SJSA1 (cell line): Measurements from ENCODE around the gene OR6V1. TPM values are rescaled to one million over a fixed set of nuclear protein-coding genes. Genes with fewer than 3 reads are reported as not detected.

Source experiments
- DNase-seq, 2 experiments: peaks; one replicate each; pipeline ENCODE4 v3.0.0-alpha.2; 2015 to 2020; ENCODE audit warnings: low spot score in 2 of 2, low read depth in 1 of 2
- H3K27ac ChIP-seq: fragments of 250-450 bp; sonication (Bioruptor Pico); 2 replicates; pipeline ENCODE4 v1.5.1; 2020; ENCODE audit warnings: mild to moderate bottlenecking, moderate library complexity
- H3K27me3 ChIP-seq: fragments of 250-450 bp; sonication (Bioruptor Pico); replicated peaks from 2 replicates; pipeline ENCODE4 v1.5.1; 2020; ENCODE audit warnings: mild to moderate bottlenecking, moderate library complexity
- H3K36me3 ChIP-seq: fragments of 250-450 bp; sonication (Bioruptor Pico); 2 replicates; pipeline ENCODE4 v1.5.1; 2020; ENCODE audit warnings: mild to moderate bottlenecking
- H3K4me1 ChIP-seq: fragments of 250-450 bp; sonication (Bioruptor Pico); replicated peaks from 2 replicates; pipeline ENCODE4 v1.6.1; 2021; ENCODE audit warnings: mild to moderate bottlenecking
- H3K4me3 ChIP-seq: fragments of 250-450 bp; sonication (Bioruptor Pico); 2 replicates; pipeline ENCODE4 v1.5.1; 2020; ENCODE audit warnings: mild to moderate bottlenecking
- H3K9me3 ChIP-seq: fragments of 250-450 bp; sonication (Bioruptor Pico); replicated peaks from 2 replicates; pipeline ENCODE4 v1.5.1; 2020; ENCODE audit warnings: mild to moderate bottlenecking
- total RNA-seq: library from RNA; depleted of rRNA; stranded (reverse); fragments of >200 nt; shearing (Covaris generic); gene quantifications from 2 replicates; pipeline ENCODE4 v1.2.3, GENCODE V29; 2014

The OR6V1 gene
- total RNA-seq, 1 experiment from 2014 or later: not detected

DNA sequence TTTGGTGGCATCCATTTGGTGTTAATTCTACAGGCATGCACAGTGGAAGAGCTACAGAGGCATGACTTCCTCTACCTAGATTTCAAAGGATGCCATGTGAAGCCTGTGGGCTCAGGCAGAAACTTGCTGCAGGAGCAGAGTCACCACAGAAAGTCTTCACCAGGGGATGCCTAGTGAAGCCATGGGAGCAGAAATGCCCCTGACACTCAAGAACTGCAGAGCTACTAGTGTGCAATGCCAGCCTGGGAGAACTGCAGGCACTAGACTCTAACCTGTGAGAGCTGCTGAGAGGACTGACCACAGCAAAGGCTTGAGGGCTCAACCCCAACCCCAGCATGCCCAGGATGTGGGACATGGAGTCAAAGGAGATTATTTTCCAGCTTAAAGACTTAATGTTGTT is 29.1 kb upstream of the OR6V1 start:
- Histone ChIP-seq H3K9me3 (0 out of 2 replicates have a peak, but pooled peaks cover 3% of the 10 kb centered on the region), H3K27ac (no peak overlapping the region), H3K4me1 (peaks cover 56% of the 10 kb centered on the region), H3K27me3 (no peaks in the 10 kb centered on the region), H3K4me3 (no peak overlapping the region), H3K36me3 (no peaks in the 10 kb centered on the region)
- DNase-seq: no peak

DNA sequence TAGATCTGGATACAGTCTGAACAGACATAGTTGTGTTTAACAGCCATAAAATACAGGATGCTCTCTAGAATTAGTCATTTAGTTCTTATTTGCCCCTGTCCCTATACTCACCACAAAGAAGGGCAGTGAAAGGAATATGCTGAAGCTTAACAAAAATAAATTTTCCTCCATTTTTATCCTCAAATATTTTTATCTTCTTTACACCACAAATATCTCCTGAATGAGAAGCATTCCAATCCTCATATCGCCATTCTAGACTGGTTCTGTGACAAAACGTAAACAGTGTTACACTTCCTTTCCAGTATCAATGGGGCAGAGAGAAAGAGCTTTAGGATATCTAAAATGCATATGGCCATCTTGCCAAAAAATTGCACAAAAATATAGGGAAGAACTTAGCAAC is 26.8 kb upstream of the OR6V1 start:
- peak overlapping the region; percentile 88 for H3K27ac ChIP-seq
- H3K9me3 ChIP-seq: 0 out of 2 replicates have a peak, but pooled peaks cover 6% of the 10 kb centered on the region
- H3K4me3 ChIP-seq: no peak overlapping the region
- no peaks in the 10 kb centered on the region for H3K27me3 ChIP-seq
- H3K36me3 ChIP-seq: no peaks in the 10 kb centered on the region
- peaks cover 40% of the 10 kb centered on the region for H3K4me1 ChIP-seq
- peak in 1 of 2 experiments; percentile 78 for DNase-seq

DNA sequence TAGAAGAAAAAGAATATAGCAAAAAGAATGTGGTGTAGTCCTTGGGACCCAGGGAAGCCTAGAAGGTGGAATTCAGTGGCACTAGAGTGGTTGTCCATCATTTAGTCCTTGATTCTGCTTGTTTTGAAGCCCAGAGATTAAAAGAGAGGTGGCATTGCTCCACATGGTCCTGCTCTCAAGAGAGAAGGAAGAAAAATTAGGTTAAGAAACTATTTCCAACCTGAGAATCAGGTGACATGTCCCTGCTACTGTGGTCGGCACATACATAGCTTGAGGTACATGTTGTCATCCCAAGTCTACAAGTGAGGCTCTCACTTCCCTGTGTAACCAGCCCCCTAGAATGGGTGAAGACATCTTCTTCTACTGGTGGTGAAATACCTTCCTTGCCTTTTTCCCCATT is 25.1 kb upstream of the OR6V1 start, which contains the start of gene OR9A2:
Gene OR9A2 (minus strand): TSS at position 101 of the 400 bp plus-strand sequence. CDS start 0 bp downstream, at position 101.
- H3K36me3 ChIP-seq: no peaks in the 10 kb centered on the region
- H3K27me3 ChIP-seq: no peaks in the 10 kb centered on the region
- H3K4me3 ChIP-seq: no peak within 1 kb of the TSS
- peaks cover 40% of the 10 kb centered on the region for H3K4me1 ChIP-seq
- DNase-seq: no peak
- H3K27ac ChIP-seq: peak within 1 kb of the TSS; percentile 88
- 0 out of 2 replicates have a peak, but pooled peaks cover 6% of the 10 kb centered on the region for H3K9me3 ChIP-seq

DNA sequence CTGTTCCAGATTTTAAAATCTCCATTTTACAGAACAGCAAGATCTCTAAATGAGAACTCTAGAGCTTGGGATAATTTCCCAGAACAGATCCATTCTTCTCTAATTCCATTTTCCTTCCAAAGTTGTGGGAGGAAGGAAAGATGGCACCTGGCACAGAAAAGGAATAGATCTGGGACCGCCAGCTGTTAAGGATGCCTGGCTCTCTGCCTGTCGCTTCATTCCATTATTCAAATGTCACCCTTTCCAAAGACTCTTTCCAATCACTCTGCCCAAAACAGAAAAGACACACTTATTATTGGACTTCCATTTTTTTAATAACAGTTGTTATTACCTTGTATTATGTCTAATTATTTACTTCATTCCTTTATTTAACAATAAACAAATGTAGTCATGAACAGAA is 24.5 kb upstream of the OR6V1 start:
- Histone ChIP-seq H3K4me3 (no peak overlapping the region), H3K27me3 (no peaks in the 10 kb centered on the region), H3K27ac (peak overlapping the region; percentile 88), H3K4me1 (peaks cover 40% of the 10 kb centered on the region), H3K9me3 (0 out of 2 replicates have a peak, but pooled peaks cover 6% of the 10 kb centered on the region), H3K36me3 (no peaks in the 10 kb centered on the region)
- peak in 1 of 2 experiments; percentile 67 for DNase-seq

DNA sequence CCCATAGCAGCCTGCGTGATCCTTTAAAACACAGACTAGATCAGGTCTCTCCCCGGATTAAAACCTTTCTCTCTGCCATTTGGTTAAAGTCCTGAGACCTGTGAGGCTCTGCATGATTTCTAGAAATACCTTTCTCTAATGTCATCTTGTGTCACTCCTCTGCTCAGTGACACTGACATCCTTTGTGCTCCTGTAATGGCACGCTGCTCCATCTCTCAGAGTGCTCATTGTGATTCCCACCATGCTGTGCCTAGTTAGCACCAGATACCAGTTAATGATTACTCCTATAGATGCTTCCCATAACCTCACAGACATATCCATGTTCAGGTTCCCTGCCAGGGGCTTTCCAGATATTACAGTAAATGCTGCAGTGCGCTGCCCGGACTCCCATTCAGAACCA is 13.5 kb upstream of the OR6V1 start:
- no peaks in the 10 kb centered on the region for H3K27me3 ChIP-seq
- no peaks in the 10 kb centered on the region for H3K36me3 ChIP-seq
- H3K9me3 ChIP-seq: peaks cover 4% of the 10 kb centered on the region; the same call in 1 of the 2 replicates
- H3K4me3 ChIP-seq: no peak overlapping the region
- H3K4me1 ChIP-seq: peaks cover 36% of the 10 kb centered on the region
- DNase-seq: no peak
- no peak overlapping the region for H3K27ac ChIP-seq

DNA sequence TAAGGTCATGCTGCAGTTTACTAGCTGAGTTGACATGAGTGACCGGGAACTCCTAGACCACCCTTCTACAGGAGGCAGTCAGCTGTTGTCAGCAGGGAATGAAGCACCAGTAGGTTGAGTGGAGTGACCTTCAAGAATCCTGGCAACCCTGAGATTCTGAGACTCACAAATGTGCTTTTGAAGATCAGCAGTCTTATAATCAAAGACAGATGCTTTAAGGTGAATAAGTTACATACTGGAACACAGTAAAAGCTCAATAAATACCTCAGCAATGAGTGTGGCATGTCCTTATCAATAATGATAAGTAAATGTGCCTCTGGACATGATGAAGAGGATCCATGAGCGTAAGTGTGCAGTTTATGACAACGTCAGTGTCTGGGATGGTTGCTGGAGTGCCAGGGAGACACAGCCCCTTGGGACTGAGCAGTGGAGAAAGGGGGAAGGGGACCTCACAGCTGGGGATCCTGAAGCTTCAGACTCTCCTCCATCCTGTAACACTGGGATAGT is 11.9 kb upstream of the OR6V1 start:
- no peaks in the 10 kb centered on the region for H3K27me3 ChIP-seq
- DNase-seq: no peak

DNA sequence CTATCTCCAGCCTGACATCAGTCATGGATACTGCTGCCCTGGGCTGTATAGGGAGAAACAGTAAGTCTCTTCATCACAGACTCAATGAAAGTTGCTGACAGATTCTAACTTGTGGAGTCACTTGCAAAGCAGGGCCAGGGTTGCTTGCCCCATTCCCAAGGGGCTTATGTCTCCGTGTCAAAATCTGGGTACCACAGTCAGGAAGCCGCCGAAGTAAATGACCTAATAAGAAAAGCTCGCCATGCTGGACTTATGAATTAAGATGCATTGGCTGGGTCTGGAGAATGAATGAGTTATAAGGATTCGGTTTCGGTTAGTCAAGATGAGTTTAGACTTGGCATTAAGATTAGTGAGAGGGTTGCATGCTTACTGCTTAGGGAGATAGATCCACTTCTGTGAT is 10.8 kb upstream of the OR6V1 start:
- no peaks in the 10 kb centered on the region for H3K27me3 ChIP-seq
- H3K36me3 ChIP-seq: no peaks in the 10 kb centered on the region
- H3K4me1 ChIP-seq: peaks cover 56% of the 10 kb centered on the region
- peak overlapping the region; percentile 97 for H3K27ac ChIP-seq
- DNase-seq: no peak
- no peak overlapping the region for H3K4me3 ChIP-seq
- H3K9me3 ChIP-seq: no peaks in the 10 kb centered on the region

More for the DNA sequence above, 11.9 kb upstream of the OR6V1 start:
- H3K4me1 ChIP-seq: peaks cover 45% of the 10 kb centered on the region
- H3K27ac ChIP-seq: no peak overlapping the region
- no peaks in the 10 kb centered on the region for H3K9me3 ChIP-seq
- no peaks in the 10 kb centered on the region for H3K36me3 ChIP-seq
- H3K4me3 ChIP-seq: no peak overlapping the region

DNA sequence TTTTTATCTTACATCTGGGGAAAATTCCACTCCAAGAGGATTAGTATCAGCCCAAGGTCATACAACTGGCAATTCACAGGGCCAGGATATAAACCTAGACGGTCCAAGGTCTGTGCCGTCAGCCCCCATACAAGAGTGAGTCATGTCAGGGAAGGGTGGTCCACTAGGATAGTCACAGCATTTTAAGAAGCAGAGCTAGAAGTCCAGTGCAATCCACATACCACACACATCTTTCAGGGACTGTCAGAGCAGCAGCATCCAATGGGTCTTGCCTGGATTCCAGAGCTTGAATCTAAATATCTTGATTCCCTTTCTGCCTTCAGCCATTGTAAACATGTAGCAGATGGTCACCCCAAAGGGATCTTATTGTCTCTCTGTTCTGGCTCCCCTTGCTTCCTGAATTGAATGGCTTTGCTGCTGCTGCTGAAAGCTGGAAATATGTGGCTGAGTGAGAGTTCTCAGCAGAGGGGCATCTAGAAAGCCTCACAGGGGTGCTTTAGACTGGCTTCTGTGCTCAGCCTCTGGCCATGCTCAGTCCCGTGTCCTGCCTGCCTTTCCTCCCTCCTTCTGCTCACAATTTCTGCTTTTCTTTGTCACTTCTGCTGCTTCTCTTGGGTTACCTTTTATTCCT is 9.9 kb upstream of the OR6V1 start:
- Histone ChIP-seq H3K27me3 (no peaks in the 10 kb centered on the region), H3K27ac (peak overlapping the region; percentile 97), H3K4me3 (no peak overlapping the region), H3K36me3 (no peaks in the 10 kb centered on the region), H3K4me1 (peaks cover 60% of the 10 kb centered on the region), H3K9me3 (no peaks in the 10 kb centered on the region)
- peak; percentile 90 to 92 for DNase-seq

DNA sequence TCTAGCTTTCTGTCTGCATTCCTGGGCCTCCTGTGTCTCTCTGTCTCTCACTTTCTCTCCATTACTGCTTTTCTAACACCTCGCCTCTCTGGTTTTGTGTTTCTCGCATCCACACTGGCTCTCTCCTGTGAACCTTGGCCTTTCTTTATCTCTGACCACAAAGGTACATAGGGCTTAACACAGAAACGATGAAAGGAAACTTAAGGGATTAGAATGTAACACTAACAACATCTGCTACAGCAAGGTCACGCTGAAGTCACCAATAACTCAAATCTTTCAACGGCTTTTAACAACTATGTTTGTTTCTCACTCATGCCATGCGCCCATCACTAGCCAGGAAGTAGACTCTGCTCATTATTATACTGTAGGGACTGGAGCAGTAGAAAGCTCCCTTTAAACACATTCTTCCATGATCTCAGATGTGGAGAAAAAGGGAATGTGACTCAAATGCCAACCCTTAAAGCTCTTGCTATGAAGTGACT is 9.3 kb upstream of the OR6V1 start:
- no peaks in the 10 kb centered on the region for H3K36me3 ChIP-seq
- H3K27ac ChIP-seq: peak overlapping the region; percentile 97
- H3K4me3 ChIP-seq: no peak overlapping the region
- peaks cover 60% of the 10 kb centered on the region for H3K4me1 ChIP-seq
- no peaks in the 10 kb centered on the region for H3K27me3 ChIP-seq
- no peaks in the 10 kb centered on the region for H3K9me3 ChIP-seq
- DNase-seq: peak; percentile 51 to 78

DNA sequence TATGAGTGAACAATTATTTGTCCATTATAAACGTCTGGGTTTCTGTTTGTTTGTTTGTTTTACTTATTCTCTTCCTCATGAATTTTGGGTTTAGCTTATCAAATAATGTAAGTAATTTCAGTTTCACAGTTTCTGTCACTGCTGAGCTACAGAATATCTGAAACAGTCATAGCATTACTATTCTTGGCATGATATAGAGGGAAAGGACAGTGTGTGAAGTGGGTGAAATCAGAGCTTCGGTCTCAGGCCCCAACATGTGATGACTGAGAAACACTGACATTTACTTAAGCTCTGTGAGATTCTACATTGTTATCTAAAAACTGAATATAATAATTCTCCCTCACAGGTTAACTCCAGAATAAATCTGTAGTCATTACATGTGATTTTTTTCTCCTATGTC is 8.8 kb upstream of the OR6V1 start:
- Histone ChIP-seq H3K27me3 (no peaks in the 10 kb centered on the region), H3K36me3 (no peaks in the 10 kb centered on the region), H3K27ac (peak overlapping the region; percentile 97), H3K4me1 (peaks cover 60% of the 10 kb centered on the region), H3K9me3 (no peaks in the 10 kb centered on the region), H3K4me3 (no peak overlapping the region)
- no peak for DNase-seq

DNA sequence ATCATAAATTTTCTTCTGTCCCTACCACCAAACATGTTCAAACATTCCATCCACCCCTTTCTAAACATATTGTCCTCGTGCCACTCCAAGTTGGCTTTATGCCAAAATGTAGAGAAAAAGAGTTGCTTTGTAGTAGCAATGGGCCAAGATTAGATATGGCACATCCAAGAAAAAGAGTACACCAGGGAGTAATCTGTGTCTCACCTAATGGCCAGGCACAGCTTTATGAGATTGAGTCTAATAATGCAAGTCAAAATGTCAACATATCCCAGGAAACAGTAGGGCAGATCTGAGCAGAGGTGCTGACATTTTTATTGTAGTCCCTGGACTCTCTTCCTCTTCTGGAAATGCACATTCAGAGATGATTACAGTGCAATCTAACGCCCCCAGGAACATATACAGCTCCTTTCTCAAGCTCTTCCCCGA is 5.7 kb upstream of the OR6V1 start:
- Histone ChIP-seq H3K27ac (no peak overlapping the region), H3K9me3 (no peaks in the 10 kb centered on the region), H3K36me3 (no peaks in the 10 kb centered on the region), H3K4me1 (peaks cover 66% of the 10 kb centered on the region), H3K27me3 (no peaks in the 10 kb centered on the region), H3K4me3 (no peak overlapping the region)
- DNase-seq: no peak

DNA sequence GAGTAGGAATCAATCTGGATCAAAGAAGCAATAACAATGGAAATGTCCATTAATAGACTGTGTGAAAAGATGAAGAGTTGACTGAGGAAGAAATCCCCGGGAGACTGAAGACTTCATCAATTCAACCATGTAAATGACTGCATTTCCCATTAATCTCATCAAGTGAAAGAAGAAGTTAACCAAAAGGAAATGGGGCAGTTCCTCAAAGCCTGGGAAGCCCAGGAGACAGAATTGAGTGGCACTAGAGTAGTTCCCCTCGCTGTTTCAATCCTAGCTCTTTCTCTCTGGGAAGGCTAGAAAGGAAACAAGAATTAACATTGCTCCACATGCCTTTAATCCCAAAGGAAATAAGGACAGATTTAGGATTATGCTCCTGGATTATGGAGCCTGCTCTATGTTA is 4.8 kb upstream of the OR6V1 start:
- no peak overlapping the region for H3K27ac ChIP-seq
- no peak for DNase-seq

DNA sequence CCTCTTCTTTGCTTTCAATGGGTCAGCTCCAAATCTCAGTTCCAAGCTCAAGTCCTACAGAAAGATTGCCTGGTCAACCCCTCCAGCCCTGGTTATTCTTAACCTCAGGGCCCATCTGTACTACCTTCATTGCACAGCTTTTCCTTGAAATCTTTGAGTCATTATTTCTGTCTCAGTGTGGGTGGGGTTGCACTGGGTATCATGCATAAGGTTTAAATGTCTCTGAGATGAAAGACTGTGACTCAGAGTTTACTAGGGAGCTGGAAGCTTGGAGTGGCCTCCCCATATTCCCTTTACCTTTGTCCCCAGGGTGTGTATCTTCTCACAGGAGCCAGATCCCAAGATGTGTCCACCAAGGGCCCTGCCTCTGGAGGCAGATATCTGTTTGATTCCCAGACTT is 3.3 kb upstream of the OR6V1 start:
- no peaks in the 10 kb centered on the region for H3K36me3 ChIP-seq
- H3K27ac ChIP-seq: peak overlapping the region; percentile 65
- H3K4me1 ChIP-seq: peaks cover 42% of the 10 kb centered on the region
- no peaks in the 10 kb centered on the region for H3K27me3 ChIP-seq
- peak in 1 of 2 experiments; percentile 38 for DNase-seq
- H3K4me3 ChIP-seq: no peak overlapping the region
- H3K9me3 ChIP-seq: no peaks in the 10 kb centered on the region

More for the DNA sequence above, 4.8 kb upstream of the OR6V1 start:
- no peaks in the 10 kb centered on the region for H3K27me3 ChIP-seq
- H3K36me3 ChIP-seq: no peaks in the 10 kb centered on the region
- H3K4me3 ChIP-seq: no peak overlapping the region
- H3K4me1 ChIP-seq: peaks cover 57% of the 10 kb centered on the region
- no peaks in the 10 kb centered on the region for H3K9me3 ChIP-seq

DNA sequence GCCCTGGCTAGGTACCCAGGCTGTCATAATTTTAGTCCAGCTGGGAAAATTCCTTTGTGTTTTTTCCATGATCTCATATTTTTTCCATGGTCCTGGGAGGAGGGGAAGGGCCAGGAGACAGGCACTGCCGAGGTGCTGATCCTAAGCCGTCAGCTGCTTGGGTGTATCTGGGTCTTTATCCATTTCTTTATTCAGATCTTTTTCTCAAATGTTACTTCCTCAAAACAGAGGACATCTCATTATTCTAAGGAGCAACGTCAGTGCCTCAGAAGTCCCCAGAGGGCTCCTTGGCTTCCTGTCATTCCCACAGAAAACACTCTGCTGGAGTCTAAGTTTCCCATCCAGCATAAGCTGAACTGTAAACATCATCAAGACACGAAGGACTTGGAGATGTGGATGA is 2.8 kb upstream of the OR6V1 start:
- H3K27me3 ChIP-seq: no peaks in the 10 kb centered on the region
- no peak overlapping the region for H3K4me3 ChIP-seq
- peak in 1 of 2 experiments; percentile 36 for DNase-seq
- H3K4me1 ChIP-seq: peaks cover 39% of the 10 kb centered on the region
- no peaks in the 10 kb centered on the region for H3K36me3 ChIP-seq
- H3K27ac ChIP-seq: peak overlapping the region; percentile 65
- no peaks in the 10 kb centered on the region for H3K9me3 ChIP-seq
